Endothelial cell (in vitro differentiated cells): ENCODE data around the gene ASCL2. TPM values are rescaled to one million over a fixed set of nuclear protein-coding genes. Genes with fewer than 3 reads are reported as not detected.

Experiments
- DNase-seq: peaks from one replicate; pipeline ENCODE4 v3.0.0; 2021; ENCODE audit warnings: low spot score
- H3K27ac Mint-ChIP-seq: one replicate; pipeline ENCODE4 v1.8.0; 2021; ENCODE audit warnings: mixed read lengths, inconsistent platforms; ENCODE audit not compliant: unreplicated experiment
- H3K27me3 Mint-ChIP-seq: one replicate; pipeline ENCODE4 v1.8.0; 2021; ENCODE audit warnings: mild to moderate bottlenecking, moderate library complexity, mixed read lengths, inconsistent platforms; ENCODE audit not compliant: unreplicated experiment
- H3K36me3 Mint-ChIP-seq: one replicate; pipeline ENCODE4 v1.8.0; 2021; ENCODE audit warnings: mild to moderate bottlenecking, low read depth, mixed read lengths, inconsistent platforms; ENCODE audit not compliant: unreplicated experiment
- H3K4me1 Mint-ChIP-seq: one replicate; pipeline ENCODE4 v1.8.0; 2021; ENCODE audit warnings: mild to moderate bottlenecking, mixed read lengths, inconsistent platforms; ENCODE audit not compliant: unreplicated experiment
- H3K4me3 Mint-ChIP-seq: one replicate; pipeline ENCODE4 v1.8.0; 2021; ENCODE audit warnings: mild to moderate bottlenecking, mixed read lengths, inconsistent platforms; ENCODE audit not compliant: unreplicated experiment
- H3K9me3 Mint-ChIP-seq: one replicate; pipeline ENCODE4 v1.8.0; 2021; ENCODE audit warnings: mixed read lengths, inconsistent platforms; ENCODE audit not compliant: unreplicated experiment
- total RNA-seq: library from RNA; stranded (reverse); fragmentation: NEBNext Ultra II Directional; extraction: Animal tissue kit (Norgen Biotek cat#: 25700); gene quantifications from one replicate; pipeline ENCODE4 v1.2.1, GENCODE V29; 2021; ENCODE audit not compliant: unreplicated experiment
- TF ChIP-seq, protein P1 (sequence below): fragments of 200-600 bp; sonication (generic); IDR thresholded peaks from one replicate; pipeline ENCODE4 v1.5.0; 2021; ENCODE audit warnings: antibody characterized with exemption; ENCODE audit not compliant: unreplicated experiment

ASCL2 gene
- total RNA-seq, 1 donor from 2014 or later: not detected

DNA sequence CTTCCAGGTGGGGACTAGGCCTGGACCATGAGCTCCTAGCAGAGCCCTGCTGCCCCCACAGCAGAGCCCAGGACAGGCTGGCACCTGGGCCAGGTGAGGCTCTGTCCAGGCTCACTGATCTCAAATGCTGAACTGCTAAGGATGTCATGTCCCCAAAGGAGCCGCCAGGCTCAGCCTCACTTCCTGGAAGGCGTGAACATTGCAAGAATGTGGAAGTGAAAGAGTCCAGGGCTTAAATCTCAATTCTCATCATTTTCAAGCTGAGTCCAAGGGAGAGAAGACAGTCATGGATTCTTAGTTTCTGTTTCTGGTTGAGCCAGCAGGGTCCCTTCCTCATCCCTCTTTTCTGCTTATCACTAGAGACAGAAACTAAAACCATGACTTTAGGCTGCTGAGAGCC is 5.0 kb downstream of the ASCL2 start:
- no peaks in the 10 kb centered on the region for H3K9me3 Mint-ChIP-seq
- peaks cover 11% of the 10 kb centered on the region for H3K27me3 Mint-ChIP-seq
- peaks cover 3% of the 10 kb centered on the region for H3K4me1 Mint-ChIP-seq
- TF ChIP-seq, protein P1, sequence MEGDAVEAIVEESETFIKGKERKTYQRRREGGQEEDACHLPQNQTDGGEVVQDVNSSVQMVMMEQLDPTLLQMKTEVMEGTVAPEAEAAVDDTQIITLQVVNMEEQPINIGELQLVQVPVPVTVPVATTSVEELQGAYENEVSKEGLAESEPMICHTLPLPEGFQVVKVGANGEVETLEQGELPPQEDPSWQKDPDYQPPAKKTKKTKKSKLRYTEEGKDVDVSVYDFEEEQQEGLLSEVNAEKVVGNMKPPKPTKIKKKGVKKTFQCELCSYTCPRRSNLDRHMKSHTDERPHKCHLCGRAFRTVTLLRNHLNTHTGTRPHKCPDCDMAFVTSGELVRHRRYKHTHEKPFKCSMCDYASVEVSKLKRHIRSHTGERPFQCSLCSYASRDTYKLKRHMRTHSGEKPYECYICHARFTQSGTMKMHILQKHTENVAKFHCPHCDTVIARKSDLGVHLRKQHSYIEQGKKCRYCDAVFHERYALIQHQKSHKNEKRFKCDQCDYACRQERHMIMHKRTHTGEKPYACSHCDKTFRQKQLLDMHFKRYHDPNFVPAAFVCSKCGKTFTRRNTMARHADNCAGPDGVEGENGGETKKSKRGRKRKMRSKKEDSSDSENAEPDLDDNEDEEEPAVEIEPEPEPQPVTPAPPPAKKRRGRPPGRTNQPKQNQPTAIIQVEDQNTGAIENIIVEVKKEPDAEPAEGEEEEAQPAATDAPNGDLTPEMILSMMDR: no peak
- no peak overlapping the region for H3K4me3 Mint-ChIP-seq
- H3K36me3 Mint-ChIP-seq: no peaks in the 10 kb centered on the region
- H3K27ac Mint-ChIP-seq: no peak overlapping the region
- no peak for DNase-seq

DNA sequence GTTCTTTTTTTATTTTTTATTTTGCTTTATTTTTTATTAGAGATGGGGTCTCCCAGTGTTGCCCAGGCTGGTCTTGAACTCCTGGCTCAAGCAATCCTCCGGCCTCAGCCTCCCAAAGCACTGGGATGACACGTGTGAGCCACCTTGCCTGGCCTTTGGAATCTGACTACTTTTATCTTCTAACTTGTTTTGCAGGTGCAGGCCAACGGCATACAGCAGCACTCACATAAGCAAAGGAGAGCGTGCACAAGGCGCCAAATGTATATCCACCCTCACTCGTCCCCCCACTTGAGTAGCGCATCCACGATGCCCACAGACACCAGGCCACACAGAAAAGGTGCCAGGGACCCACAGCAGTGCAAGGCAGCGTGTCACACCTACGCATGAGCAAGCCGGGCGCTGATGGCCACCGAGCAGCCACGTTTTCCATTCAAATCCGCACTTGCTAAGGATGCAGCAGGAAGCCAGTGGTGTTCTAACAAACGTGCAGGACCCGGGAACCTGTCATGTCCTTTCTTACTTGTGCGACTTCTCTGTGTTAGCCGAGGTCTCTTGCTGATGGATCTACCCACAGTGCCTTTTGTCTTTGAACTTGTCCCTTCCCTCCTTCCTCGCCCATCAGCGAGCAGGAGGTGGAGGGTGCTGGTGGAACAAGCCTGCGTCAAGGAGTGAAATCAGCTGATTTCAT is 5.9 kb downstream of the ASCL2 start:
- H3K9me3 Mint-ChIP-seq: no peaks in the 10 kb centered on the region
- H3K4me1 Mint-ChIP-seq: peaks cover 3% of the 10 kb centered on the region
- peaks cover 11% of the 10 kb centered on the region for H3K27me3 Mint-ChIP-seq
- DNase-seq: no peak
- no peaks in the 10 kb centered on the region for H3K36me3 Mint-ChIP-seq
- TF ChIP-seq, protein P1: no peak
- H3K4me3 Mint-ChIP-seq: no peak overlapping the region
- H3K27ac Mint-ChIP-seq: no peak overlapping the region

DNA sequence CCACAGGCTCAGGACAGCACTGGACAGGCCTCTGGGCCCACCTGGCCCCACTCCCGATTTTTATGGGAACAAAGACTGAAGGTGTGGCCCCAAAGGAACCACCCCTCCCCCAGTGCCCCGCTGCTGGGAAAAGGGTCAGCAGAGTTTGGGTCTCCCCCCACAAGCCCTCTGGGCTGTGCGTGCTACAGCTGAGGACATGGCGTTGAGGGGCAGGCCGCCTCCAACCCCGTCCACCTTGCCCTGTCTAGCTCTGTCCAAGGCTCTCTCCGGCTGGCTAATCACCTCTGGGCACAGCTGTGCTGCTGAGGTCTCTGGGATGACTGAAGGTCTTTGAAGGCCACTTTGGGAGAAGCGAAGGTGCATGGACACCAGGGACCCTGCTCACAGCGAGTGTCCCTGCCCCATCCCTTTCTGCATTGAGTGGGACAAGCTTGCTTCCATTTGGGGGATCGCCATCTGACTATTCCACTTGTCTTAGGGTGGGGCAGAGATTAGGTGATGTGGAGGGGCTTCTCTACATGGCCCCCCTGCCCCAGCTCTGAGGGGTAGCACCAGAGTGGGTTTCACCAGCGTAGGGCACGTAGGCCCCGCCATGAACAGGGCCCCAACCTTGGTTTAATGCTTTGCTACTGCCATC is 6.5 kb downstream of the ASCL2 start:
- TF ChIP-seq, protein P1: no peak
- DNase-seq: no peak

DNA sequence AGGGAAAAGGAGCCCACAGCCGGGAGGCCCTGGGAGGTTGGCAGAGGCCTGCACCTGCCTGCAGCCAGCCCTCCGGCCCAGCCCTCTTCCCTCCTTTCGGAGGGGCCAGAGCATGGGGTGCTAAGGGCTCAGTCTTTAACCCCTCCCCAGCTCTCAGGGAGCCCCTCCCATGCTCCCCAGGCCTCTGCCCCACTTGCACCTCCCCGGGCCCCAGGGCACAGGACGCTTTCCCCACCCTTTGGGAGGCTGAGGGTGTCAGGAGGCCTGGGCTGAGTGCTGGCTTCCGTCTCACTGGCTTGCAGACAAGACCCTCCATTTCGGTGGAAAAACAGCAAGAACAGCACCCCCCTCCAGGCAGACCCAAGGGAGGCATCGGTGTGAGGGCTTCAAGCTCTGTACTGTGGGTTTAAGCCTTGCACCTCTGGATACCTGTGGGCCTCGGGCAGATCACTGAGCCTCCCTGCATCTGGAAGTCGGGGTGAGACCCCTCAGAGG is 7.3 kb downstream of the ASCL2 start:
- DNase-seq: no peak
- H3K27me3 Mint-ChIP-seq: peaks cover 12% of the 10 kb centered on the region
- TF ChIP-seq, protein P1: no peak
- H3K9me3 Mint-ChIP-seq: no peaks in the 10 kb centered on the region
- H3K4me3 Mint-ChIP-seq: no peak overlapping the region
- H3K36me3 Mint-ChIP-seq: no peaks in the 10 kb centered on the region
- H3K4me1 Mint-ChIP-seq: peaks cover 3% of the 10 kb centered on the region
- no peak overlapping the region for H3K27ac Mint-ChIP-seq

More for the DNA sequence above, 6.5 kb downstream of the ASCL2 start:
- Mint-ChIP-seq H3K4me1 (peaks cover 3% of the 10 kb centered on the region), H3K36me3 (no peaks in the 10 kb centered on the region), H3K9me3 (no peaks in the 10 kb centered on the region), H3K27me3 (peaks cover 11% of the 10 kb centered on the region), H3K4me3 (no peak overlapping the region), H3K27ac (no peak overlapping the region)
